GM20431 (cell line): ENCODE results near the gene GPER1.

Experiments used
- in situ Hi-C: fragments of 300-500 bp; cut with MseI, MboI; formaldehyde crosslinking; loops from one replicate; pipeline ENCODE4 v1.15.0; 2020; ENCODE audit warnings: low sequenced_read_pairs; ENCODE audit not compliant: unreplicated experiment

The GPER1 gene

DNA sequence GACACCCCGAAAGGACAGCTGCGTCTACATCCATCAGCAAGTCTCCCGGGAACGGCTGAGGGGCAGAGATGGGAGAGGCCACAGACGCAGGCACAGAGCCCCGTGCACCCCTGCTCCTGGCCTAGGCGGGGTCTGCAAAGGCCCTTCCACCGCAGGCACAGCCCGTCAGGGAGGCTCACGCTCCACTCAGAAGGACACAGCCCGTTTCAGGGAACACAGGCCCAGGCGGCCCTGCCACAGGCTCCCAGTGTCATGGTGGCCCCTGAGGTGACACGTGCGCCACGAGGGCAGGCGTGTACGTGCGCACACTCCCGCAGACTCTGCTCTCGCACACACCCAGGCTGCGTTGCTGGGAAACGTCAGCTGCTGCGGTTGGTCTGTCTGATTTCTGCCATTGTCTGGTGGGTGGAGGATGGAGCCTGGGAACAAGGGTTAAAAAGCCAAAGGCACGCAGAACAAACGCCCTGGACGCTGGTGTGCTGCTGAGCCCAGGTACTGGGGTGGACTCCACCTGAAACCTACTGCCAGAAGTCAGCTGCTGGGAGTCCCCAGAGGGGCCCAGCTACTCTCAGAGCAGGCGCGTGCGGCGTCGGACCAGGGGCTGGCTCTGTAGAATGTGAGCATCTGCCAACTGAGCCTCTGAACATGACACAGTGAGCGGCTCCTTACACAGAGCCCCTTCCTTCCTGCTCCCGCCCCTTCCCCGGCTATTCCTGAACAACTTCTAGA, 13.1 kb downstream of the GPER1 start:
- in situ Hi-C loops = no loop called here

DNA sequence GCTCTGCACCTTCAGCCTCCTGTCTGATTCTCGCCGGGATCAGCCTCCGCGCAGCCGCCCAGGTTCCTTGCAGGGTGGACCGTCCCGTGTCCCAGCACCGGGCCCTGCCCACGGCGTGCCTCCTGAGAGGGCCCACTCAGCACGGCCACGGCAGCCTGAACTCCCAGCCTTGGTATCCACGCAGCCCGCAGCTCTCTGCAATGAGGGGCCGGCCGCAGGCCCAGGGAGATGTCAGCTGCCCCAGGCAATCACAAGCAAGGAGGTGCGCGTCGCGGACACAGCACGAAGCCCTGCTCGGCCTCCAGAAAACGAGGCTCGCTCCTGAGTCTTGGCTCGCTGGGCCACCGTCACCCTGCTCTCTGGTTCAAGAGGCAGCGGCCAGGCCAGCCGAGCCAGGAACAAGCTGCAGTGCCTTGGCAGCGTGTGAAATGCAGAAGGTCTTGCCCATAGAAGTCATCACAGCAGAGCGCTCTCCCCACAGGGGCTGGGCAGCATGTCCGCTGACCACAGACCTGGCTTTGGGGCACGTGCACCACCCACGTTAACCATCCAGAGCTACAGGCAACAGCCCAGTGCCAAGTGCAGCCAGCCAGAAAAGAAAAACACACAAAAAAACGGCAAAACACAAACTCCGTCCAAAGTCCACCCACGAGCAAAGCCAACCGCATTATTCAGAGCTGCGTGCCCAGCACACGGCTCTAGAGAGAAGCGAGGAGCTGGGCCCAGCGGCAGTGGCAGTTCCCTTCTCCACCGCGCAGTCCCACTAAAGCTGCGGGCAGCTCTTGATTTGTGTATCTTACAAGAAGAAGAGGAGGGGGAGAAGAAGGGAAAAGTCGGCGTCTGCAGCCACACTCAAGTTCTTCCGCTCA, 13.9 kb downstream of the GPER1 start:
- in situ Hi-C loops = no loop called here

DNA sequence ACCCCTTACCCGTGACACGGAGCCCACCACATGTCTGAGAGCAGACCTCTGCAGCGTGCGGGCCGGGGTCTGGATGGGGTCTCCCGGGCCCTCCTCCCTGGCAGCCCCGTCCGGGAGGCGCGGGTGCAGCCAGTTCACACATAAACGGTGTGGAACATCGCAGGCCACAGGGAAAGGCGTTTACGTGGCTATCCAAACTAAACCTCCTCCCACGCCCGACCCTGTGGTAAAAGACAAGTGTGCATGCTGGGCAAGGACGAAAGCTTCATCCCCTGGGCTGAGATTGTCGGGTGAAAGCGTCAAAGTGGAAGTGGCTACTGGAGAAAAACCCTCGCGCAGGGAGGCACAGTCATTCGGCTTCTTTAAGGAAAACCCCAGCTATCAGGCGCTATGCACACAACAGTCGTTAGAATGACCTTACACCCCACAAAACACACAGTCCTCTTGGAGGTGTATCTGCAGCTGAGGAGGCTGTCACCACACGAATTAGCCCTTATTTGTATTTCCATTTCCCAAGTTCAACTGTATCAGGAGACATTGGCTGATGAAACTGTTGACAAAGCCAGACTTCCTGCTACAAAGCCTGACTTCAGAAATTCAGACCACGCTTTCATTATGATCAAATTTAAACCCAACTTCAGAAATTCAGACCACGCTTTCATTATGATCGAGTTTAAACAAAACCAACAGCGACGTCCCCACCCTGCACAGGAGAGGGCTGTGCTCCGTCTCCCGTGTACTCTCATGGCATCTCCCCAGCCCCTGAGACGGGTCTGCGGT, 15.3 kb downstream of the GPER1 start:
- in situ Hi-C loops = no loop called here

DNA sequence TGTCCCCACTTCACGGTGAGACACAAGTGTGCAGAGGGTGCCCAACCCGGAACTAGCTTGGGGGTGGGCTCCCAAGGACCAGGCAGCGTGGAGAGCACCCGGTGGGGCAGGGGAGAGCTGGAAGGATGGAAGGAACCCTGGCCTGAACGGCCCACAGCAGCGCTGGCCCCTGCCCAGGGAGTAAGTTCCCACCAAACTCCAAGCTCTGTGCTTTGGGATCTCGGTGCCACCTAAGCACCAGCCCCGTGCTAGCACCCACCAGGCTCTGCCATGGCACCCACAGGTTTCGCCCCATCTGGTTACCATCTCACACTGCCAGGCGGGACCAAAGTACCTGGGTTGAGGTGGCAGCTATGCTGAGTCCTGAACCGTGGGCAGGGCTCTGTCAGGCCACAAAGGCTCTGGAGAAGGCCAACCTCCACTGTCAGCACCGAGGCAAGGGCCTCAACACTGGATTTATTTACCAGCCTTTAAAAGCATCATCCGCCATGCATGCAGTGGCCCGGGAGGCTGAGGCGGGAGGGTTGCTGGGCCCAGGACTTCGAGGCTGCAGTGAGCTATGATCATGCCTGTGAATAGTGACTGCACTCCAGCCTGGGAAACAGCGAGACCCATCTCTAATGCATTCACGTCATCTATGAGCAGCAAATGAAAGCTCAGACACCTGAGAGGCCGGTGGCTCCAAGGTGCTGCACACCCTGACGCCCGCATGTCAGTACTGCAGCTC, 16.0 kb downstream of the GPER1 start:
- in situ Hi-C loops = no loop called here

DNA sequence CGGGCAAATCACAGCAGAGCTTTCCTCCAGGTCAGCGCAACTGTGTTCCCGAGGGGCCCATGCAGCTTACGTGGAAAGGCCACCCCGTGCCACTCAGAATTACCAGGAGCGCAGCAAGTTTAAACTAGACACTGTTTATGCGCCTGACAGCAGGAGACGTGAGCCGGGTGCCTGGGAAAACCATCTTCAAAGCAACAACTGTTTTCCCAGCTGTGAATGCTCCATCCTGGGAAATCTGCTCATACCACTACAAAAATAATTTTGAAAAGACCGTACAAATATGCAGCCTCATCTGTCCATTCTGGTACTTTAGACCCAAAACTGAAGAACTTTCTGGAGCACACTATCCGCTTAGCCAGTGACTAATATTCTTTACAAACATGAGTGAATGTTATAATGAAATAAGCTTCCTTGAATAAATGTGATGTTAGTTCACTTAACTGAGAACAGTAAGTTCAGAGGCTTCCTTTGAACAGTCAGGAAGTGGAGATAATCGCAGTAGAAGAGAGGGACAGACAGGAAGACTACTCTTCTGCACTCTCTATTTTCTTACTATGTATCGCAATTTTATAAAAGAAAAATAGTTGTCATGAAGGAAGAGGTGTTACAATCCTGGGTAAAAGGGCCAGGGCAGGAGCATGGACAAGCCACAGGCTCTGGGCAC, 16.7 kb downstream of the GPER1 start:
- in situ Hi-C loops = no loop called here

DNA sequence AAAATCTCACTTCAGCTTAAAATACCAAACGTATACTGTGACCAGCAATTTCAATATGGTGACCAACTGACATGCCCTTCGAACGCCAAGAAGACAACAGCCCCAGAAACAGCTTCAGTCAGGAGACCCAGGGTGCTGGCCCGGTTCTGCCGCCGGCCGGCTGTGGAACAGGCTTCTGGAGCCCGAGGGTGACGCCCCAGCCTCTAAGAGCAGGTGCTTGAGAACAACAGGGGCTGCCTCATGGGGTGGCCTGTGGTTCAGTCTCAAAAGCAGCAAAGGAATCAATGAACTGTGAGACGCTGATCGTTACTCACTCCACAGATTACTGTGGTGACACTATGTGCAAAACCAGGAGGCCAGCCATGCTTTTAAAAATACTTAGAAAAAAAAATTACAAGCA, 17.3 kb downstream of the GPER1 start:
- in situ Hi-C loops = no loop called here

DNA sequence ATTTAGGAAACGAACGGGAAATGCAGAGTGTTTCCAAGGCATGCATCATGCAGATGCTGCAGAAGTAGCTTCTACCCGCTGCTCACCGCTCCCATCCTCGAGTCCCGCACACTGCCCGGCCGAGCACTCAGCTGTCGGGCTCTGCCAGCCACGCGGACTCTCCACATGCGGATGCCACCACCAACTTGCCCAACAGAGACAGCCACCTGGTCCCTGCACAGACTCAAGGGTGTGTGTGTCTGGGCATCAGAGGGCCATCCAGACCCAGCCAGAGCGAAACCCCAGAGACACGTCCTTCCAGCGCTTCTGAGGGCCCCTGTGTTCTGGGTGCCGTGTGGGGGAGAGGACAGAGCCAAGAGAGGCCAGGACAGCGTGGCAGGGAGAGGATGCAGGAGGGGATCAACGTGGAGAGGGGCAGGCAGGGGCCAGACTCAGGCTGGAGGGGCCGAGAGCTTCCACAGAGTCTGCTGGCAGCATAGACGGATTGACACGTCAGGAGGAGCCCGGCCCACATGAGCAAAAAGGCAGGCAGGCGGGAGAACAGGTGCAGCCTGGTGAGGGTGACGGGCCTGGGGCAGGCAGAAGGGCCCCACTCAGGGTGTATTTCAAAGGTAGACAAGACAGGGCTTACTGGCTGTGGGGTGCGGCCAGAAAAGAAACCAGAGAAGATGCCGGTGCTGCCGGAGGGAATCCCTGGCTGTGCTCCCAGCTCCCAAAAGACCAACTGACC, 18.3 kb downstream of the GPER1 start:
- in situ Hi-C loops = no loop called here

DNA sequence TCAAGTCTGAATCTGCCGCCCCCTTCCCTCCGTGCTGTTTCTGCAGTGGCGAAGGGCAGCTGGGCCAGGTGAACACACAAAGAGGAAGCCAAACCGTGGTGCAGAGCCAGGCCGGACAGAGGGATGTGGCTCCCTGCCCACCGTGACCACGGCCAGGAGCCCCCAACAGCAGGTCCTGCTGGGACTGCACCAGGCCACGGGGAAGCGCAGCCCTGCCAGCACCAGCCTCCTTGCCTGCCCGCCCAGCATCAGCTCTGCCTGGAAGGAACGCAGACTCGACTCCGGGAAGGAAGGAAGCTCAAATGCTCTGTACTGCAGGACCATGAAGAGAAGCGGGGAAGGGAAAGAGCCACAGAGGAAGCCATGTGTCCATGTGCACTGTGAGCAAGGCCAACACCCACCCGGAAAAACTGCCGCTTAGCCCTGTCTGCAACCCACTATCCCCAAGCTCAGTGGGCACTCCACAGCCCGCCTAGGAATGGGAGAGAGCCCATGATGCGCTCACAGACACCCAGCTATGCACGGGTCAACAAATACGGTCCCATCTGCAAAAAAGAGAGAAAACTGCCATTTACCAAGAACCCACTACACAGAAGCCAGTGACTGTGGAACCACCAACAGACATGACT, 19.0 kb downstream of the GPER1 start:
- in situ Hi-C loops = no loop called here

DNA sequence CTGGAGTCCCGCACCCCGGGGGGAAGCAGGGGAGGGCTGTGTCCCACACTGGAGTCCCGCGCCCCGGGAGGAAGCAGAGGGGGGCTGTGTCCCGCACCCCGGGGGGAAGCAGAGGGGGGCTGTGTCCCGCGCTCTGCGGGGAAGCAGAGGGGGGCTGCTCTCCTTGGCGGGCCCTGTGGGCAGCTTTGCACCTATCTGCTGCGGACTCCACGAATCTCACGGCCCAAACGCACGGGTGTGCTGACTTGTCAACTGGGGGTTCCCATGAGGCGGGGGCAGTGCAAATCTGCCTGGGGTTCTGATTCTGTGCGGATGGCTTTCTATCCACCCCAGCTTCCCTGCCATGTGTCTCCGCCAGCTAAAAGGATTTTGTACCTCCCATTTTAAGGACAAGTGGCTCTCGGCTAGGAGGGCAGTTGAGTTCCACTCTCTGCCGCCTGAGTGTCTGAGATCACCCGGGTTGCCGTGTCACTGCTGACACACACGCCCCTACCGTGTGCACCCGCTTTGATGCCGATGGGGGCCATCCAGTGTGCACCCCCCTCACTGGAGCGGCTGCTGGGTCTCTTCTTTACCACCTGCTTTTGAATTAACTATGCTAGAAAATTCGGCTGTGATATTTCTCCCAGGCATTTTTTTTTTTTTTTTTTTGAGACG, 20.5 kb downstream of the GPER1 start:
- in situ Hi-C loops = no loop called here

DNA sequence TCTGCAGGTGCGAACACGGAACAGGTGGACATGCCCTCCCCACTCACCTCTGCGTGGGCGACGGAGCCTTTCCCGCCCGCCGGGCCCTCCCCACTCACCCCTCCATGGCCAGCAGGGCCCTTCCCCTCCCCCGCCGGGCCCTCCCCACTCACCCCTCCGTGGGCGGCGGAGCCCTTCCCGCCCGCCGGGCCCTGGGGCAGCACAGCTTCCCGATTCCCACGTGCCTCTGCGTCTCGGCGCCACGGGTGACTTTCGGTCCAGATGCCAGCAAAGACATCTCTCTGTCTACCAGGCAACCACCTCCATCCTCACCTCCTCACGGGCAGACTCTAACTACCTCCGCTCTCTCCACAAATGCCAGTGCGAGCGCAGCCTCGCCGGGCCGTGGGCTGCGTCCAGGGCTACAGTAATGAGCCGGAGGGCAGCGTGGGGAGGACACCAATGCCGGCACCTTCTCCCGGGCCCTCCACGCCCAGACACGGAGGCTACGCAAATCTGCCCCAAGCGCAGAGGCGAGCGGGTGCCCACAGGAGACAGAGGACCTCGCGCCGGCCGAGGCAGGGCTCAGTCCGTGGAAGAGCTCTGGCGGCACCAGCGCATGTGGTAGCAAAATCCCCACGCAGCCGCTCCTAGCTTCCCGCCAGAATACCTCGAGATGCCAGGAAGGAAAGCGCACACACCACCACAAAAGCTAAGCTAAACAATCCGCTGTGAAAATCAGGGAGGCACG, 21.8 kb downstream of the GPER1 start:
- in situ Hi-C loops = no loop called here

DNA sequence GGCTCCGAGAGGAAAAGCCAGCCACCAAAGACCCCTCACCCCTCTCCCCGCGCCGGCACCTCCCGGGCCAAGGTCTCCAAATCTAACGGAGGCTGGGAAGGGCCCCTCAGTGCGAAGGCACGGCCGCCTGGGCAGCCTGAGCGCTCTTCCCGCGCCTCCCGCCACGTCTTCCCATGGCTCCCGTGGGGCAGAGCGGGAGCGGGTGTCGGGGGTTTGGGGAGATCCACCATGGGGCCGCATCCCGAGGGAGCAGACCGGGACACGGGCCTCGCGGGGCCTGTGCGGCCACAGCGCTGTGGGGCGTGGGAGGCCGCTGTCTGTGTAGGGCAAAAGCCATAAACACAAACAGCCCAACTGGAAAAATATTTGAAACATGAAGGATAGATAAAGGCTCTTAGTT, 22.4 kb downstream of the GPER1 start:
- in situ Hi-C loops = no loop called here

DNA sequence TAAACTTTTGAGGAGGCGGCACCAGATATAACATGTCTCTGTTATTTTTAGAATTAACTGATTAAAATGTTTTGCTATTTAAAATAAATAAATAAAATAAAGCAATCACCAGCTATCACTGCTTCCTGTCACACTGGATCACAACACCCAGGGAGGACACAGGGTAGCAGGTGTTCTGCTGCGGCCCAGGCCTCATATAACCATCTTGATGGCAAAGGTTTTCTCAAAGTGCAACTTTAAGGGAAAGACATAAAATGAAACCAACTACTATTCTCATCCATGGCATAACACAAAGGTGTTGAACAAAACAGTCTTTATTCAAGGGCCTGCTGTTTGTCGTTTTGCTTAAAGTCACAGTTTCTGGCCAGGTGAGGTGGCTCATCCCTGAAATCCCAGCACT, 23.2 kb downstream of the GPER1 start:
- in situ Hi-C loops = no loop called here

DNA sequence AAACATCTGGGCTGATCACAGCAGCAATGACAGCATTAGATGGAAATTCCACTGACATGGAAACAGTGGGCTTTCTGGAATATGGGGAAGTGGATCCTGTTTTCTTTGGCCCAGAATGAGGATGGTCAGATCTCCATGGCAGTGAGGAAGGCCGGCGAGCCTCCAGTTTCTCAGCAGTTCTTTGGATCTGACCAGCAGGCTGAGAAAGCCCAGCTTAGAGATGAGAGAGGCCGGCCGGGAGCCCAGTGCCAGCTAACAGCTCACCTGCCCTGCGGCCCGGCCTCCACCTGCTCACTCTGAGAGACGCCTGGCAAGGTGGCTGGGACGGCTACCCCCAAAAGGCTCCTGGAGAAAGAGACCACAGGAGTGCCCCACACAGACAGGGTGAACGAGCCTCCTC, 24.2 kb downstream of the GPER1 start:
- in situ Hi-C loops = no loop called here

DNA sequence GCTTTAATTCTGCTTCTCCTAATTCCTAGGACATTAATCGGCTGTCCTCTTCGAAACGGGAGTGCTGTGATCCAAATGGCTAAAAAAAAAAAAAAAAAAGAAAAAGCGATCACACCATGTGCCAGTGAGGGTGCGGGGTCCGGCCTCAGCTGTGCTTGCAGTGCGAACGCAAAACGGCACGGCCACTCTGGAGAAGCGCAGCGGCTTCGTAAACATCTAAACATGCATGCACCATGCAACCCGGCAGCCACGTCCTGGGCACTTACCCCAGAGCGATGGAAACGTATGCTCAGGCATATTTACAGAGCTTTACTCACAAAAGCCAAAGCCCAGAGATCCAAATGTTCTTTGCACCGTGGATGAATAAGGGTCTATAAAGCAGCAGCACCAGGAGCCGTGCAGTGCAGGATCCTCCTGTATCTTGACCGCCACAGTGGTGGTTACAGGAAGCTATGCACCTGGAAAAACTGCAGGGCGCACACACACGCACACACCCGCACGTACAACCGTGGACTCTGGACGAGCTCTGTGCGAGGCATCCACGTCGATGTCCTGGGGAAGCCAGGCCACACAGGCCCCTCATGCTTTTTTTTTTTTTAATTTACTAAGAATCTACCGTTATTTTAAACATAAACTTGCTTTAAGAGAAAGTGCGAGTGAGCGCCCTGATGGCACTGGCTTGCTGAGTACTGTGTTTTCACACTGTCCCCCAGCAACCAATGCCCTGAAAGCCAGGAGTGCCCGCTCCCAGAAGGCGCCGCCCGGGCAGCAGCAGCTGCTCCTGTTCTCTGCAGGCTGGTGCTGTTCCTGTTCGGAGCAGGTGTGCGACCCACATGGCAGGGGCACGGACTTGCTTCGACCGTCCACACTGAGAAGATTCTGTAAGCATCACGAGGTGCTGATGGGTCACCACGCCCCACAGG, 25.0 kb downstream of the GPER1 start:
- in situ Hi-C loops = no loop called here

DNA sequence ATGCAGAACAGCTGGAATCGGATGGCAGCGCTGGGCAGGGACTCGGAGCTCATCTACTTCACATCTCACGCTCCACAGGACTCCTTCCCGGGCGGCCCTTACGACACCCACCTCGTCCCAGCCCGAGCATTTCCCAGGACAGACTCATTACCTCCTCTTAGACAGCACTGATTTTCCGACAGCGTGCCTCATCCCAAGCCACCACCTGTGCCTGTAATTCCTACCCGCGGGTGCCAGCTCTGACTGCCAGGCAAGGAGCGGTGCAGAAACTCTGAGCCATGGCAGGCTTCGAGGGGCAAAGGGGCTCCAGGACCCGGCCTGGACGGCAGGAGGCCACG, 25.6 kb downstream of the GPER1 start:
- in situ Hi-C loops = no loop called here

DNA sequence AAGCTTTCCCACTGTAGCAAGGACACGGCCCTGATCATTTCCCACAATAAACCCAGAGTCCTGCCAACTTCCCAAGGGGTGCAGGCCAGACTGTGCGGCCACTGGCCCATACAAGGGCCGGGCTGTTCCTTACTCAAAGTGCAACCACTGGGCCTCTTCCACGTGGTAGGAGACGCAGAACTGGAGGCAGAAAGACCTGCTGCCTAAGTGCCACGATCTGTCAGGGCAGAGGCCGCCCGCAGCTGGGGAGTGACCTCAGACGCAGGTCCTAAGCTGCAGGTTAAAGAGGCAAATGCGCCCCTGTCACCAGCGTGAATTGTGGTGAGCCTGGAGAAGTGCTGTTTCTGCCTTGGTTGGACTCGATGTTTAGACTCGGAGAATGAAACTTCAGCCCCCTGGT, 26.2 kb downstream of the GPER1 start:
- in situ Hi-C loops = no loop called here

DNA sequence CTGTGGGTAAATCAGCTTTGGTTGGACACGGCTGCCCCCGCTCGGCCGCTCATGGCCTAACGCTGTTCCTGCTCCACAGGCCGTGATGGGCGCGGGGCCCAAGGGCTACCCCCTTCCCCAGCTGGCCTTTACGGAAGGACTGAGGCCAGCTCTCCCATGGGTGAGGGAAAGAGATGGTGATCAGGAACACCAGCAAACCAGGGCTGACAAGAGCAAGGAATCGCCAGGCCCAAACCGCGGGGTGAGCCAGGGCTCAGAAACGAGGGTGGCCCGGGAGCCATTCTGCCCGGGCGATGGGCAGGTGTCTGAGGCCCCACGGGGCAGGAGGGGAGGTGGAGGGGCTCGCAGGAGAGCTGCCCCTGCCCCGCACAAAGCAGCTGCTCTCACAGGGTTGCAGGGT, 26.6 kb downstream of the GPER1 start:
- in situ Hi-C loops = no loop called here
